ENCODE data around the gene TCF7. TPM values are rescaled to one million over a fixed set of nuclear protein-coding genes. Genes with fewer than 3 reads are reported as not detected.

The TCF7 gene
- total RNA-seq, 4 donors from 2014 or later, result 2.6 to 6.2 (median 5.1) TPM

GRCh38 chr5:134103998-134104654 lies 10.4 kb upstream of the TCF7 start:
- 88 to 93% methylated on average over 11 of the region's 11 CpGs for WGBS, 2 donors
- intact Hi-C loops (cut with DNase I; ENCODE audit: low total_unique reads), result no loop called here
- no peak for DNase-seq (ENCODE audit: low spot score in 2 of 2)
- TF ChIP-seq POLR2A (IDR thresholded peaks at IDR 0.05) (no peak), CTCF (IDR thresholded peaks at IDR 0.05) (no peak)
- H3K4me3 ChIP-seq (ENCODE audit: low read depth, poor library complexity, severe bottlenecking), result no peak overlapping the region

- TF ChIP-seq CTCF (IDR thresholded peaks at IDR 0.05) (no peak), POLR2A (IDR thresholded peaks at IDR 0.05) (no peak)
- 86 to 88% methylated on average over 7 to 10 of the region's 10 CpGs for WGBS, 2 donors
- H3K4me3 ChIP-seq (ENCODE audit: low read depth, poor library complexity, severe bottlenecking), result no peak overlapping the region
- intact Hi-C loops (cut with DNase I; ENCODE audit: low total_unique reads), result no loop called here
- no peak for DNase-seq (ENCODE audit: low spot score in 2 of 2)
Measured at GRCh38 chr5:134106991-134107701, 7.3 kb upstream of the TCF7 start.

GRCh38 chr5:134107779-134108178 lies 6.7 kb upstream of the TCF7 start:
- H3K4me3 ChIP-seq (ENCODE audit: low read depth, poor library complexity, severe bottlenecking), result no peak overlapping the region
- intact Hi-C loops (cut with DNase I; ENCODE audit: low total_unique reads), result no loop called here
- 96 to 98% methylated on average over 3 of the region's 3 CpGs for WGBS, 2 donors
- no peak for DNase-seq (ENCODE audit: low spot score in 2 of 2)
- no peak for TF ChIP-seq POLR2A (IDR thresholded peaks at IDR 0.05)
- TF ChIP-seq CTCF (IDR thresholded peaks at IDR 0.05), result no peak

GRCh38 chr5:134110382-134110781 lies 4.1 kb upstream of the TCF7 start:
- DNase-seq (ENCODE audit: low spot score in 2 of 2), result no peak
- H3K4me3 ChIP-seq (ENCODE audit: low read depth, poor library complexity, severe bottlenecking), result no peak overlapping the region
- intact Hi-C loops (cut with DNase I; ENCODE audit: low total_unique reads), result no loop called here
- no peak for TF ChIP-seq CTCF (IDR thresholded peaks at IDR 0.05)
- TF ChIP-seq POLR2A (IDR thresholded peaks at IDR 0.05), result no peak
- WGBS, 2 donors, result 37 to 47% methylated on average over 10 of the region's 10 CpGs

- H3K4me3 ChIP-seq (ENCODE audit: low read depth, poor library complexity, severe bottlenecking), result no peak overlapping the region
- no peak for DNase-seq (ENCODE audit: low spot score in 2 of 2)
- TF ChIP-seq POLR2A (IDR thresholded peaks at IDR 0.05) (no peak), CTCF (IDR thresholded peaks at IDR 0.05) (no peak)
- intact Hi-C loops (cut with DNase I; ENCODE audit: low total_unique reads), result no loop called here
- 85 to 87% methylated on average over 6 of the region's 6 CpGs for WGBS, 2 donors
Measured at GRCh38 chr5:134111741-134112647, 2.5 kb upstream of the TCF7 start.
